22Rv1 (cell line): ENCODE measurements around the gene SULF2.

Experiments
- CTCF ChIP-seq: fragments of 450-650 bp; IDR thresholded peaks from 2 replicates; pipeline ENCODE4 v1.5.1; 2017; ENCODE audit warnings: mild to moderate bottlenecking
- ZFX ChIP-seq: fragments of 450-650 bp; IDR thresholded peaks from 2 replicates; pipeline ENCODE4 v1.6.1; 2017; ENCODE audit warnings: antibody characterized with exemption, borderline replicate concordance

- TF ChIP-seq CTCF (no peak), ZFX (no peak)
Measured at GRCh38 chr20:47782076-47782475, 3.2 kb downstream of the SULF2 start.
